Omental fat pad (tissue), 4 donors: ENCODE data around the gene RICTOR. TPM values are rescaled to one million over a fixed set of nuclear protein-coding genes. Genes with fewer than 3 reads are reported as not detected.

Experiments used
- ATAC-seq: fragments of 150-250 bp; one replicate; pipeline ENCODE4 v1.9.1; 2016; ENCODE audit warnings: mild to moderate bottlenecking, moderate library complexity; ENCODE audit not compliant: low FRiP score
- DNase-seq: peaks from one replicate; pipeline ENCODE4 v3.0.0-alpha.2; 2019; ENCODE audit warnings: low spot score
- CTCF ChIP-seq, 3 donors: fragments of 450-650 bp; IDR thresholded peaks; one replicate each; pipeline ENCODE4 v1.5.1; 2016 to 2017; ENCODE audit warnings: antibody characterized with exemption in 3 of 3, mild to moderate bottlenecking in 3 of 3, moderate library complexity in 2 of 3
- total RNA-seq, 4 donors: library from RNA; depleted of rRNA; stranded (reverse); fragments of >200 nt; gene quantifications; one replicate each; pipeline ENCODE4 v1.1.0, GENCODE V29; 2016

The RICTOR gene
- total RNA-seq, 4 donors from 2014 or later: 20.4 to 47.1 (median 32.2) TPM

- no peak for ATAC-seq
- DNase-seq: no peak
- TF ChIP-seq CTCF (IDR thresholded peaks at IDR 0.05): no peak
These were observed 133.9 kb downstream of the RICTOR start for GRCh38 chr5:38940230-38940858.

DNA sequence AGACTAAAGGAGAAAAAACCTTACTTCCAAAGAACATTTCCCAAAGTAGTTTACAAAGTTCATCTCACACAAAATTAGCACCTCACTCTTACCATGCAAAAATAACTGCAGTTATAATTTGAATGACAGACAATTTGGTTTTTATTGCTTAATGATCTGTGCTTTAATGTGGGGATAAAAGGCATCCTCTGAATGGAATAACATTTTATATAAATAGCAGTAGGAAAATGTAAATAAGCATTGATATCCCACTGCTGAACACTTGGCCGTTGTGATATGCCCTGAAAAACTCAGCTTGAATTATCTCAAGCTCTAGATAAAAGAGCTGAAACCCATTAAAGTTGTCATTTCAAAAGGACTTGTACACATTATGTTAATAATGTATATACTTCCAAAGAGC, 135.2 kb downstream of the RICTOR start:
- ATAC-seq (no peak), DNase-seq (no peak)
- no peak for TF ChIP-seq CTCF (IDR thresholded peaks at IDR 0.05)

GRCh38 chr5:38938424-38938823, 135.8 kb downstream of the RICTOR start:
- DNase-seq (no peak), ATAC-seq (no peak)

GRCh38 chr5:38936269-38936668, 137.9 kb downstream of the RICTOR start:
- ATAC-seq (no peak), DNase-seq (no peak)
- TF ChIP-seq CTCF (IDR thresholded peaks at IDR 0.05): no peak

More at GRCh38 chr5:38938424-38938823, 135.8 kb downstream of the RICTOR start:
- TF ChIP-seq CTCF (IDR thresholded peaks at IDR 0.05): no peak

DNA sequence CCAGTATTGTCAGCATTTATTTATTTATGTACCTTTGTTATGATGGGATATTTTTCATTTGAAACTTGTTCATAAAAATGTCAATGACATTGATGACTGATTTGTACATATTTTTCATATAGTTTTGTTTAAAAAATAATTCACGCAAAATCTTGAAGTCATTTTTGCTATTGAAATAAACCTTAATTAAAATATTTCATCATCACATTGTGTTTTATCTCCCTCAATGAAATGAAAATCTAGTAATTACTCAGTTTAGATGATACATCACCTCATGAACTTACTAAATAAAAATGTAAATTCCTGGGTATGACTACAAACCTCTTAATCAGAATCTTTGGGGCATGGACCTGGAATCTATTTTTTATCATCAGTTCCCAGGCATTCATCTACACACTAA, 138.8 kb downstream of the RICTOR start:
- ATAC-seq (no peak), DNase-seq (no peak)
- TF ChIP-seq CTCF (IDR thresholded peaks at IDR 0.05): no peak

GRCh38 chr5:38932854-38933408, 141.3 kb downstream of the RICTOR start:
- no peak for ATAC-seq
- no peak for TF ChIP-seq CTCF (IDR thresholded peaks at IDR 0.05)

DNA sequence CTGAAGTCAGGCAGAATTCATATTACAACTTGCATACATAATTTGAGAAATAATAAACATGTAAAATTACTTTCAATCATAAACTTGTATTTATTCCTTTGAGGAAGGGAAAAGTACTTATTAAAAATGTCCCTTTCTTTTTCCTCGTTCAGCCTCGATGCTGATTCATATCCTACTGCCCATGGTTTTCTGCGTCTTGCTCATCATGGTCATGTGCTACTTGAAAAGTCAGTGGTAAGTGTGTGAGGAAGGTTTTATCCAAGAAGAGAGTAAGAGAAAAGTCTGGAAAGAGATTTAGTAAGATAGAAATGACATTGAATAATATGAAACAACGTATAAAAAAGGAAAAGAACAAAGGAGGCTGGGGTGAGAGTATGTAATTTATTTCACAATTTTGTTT, 142.5 kb downstream of the RICTOR start:
- no peak for TF ChIP-seq CTCF (IDR thresholded peaks at IDR 0.05)
- ATAC-seq (no peak), DNase-seq (no peak)

More at GRCh38 chr5:38932854-38933408, 141.3 kb downstream of the RICTOR start:
- no peak for DNase-seq
